Measurements from ENCODE around the gene STEAP4.

The STEAP4 gene

GRCh38 chr7:88306590-88307048, at the start of gene STEAP4:
Gene STEAP4 (minus strand): TSS chr7:88306894. CDS start chr7:88284269, 22,625 bp downstream.
- no peak for DNase-seq

- DNase-seq, result no peak
Measured at GRCh38 chr7:88355011-88355410, 48.3 kb upstream of the STEAP4 start.

GRCh38 chr7:88350118-88350517, 43.4 kb upstream of the STEAP4 start:
- no peak for DNase-seq

- no peak for DNase-seq
Measured at GRCh38 chr7:88347517-88347916, 40.8 kb upstream of the STEAP4 start.

GRCh38 chr7:88347090-88347489, 40.4 kb upstream of the STEAP4 start:
- no peak for DNase-seq

- no peak for DNase-seq
Measured at GRCh38 chr7:88346357-88346756, 39.7 kb upstream of the STEAP4 start.

GRCh38 chr7:88344956-88345832, 38.5 kb upstream of the STEAP4 start:
- no peak for DNase-seq

GRCh38 chr7:88344271-88344670, 37.6 kb upstream of the STEAP4 start:
- DNase-seq, result no peak

GRCh38 chr7:88339195-88339922, 32.7 kb upstream of the STEAP4 start:
- DNase-seq, result no peak

- no peak for DNase-seq
Measured at GRCh38 chr7:88338503-88338902, 31.8 kb upstream of the STEAP4 start.

GRCh38 chr7:88337572-88337971, 30.9 kb upstream of the STEAP4 start:
- no peak for DNase-seq

- DNase-seq, result no peak
Measured at GRCh38 chr7:88331322-88331721, 24.6 kb upstream of the STEAP4 start.

GRCh38 chr7:88329532-88330463, 23.1 kb upstream of the STEAP4 start:
- DNase-seq, result no peak

GRCh38 chr7:88328787-88329186, 22.1 kb upstream of the STEAP4 start:
- no peak for DNase-seq

GRCh38 chr7:88324699-88325098, 18.0 kb upstream of the STEAP4 start:
- DNase-seq, result no peak

- no peak for DNase-seq
Measured at GRCh38 chr7:88322151-88322550, 15.5 kb upstream of the STEAP4 start.

GRCh38 chr7:88321694-88322093, 15.0 kb upstream of the STEAP4 start:
- no peak for DNase-seq

- no peak for DNase-seq
Measured at GRCh38 chr7:88318196-88318595, 11.5 kb upstream of the STEAP4 start.

- DNase-seq, result no peak
Measured at GRCh38 chr7:88317422-88317821, 10.7 kb upstream of the STEAP4 start.

- DNase-seq, result no peak
Measured at GRCh38 chr7:88316456-88316855, 9.8 kb upstream of the STEAP4 start.

- no peak for DNase-seq
Measured at GRCh38 chr7:88315522-88315921, 8.8 kb upstream of the STEAP4 start.

GRCh38 chr7:88314061-88314491, 7.4 kb upstream of the STEAP4 start:
- DNase-seq, result no peak
